Gastroesophageal sphincter (tissue), 3 donors: Measurements from ENCODE around the gene FLT3.

Experiments
- CTCF ChIP-seq, 4 experiments: fragments of 200-600 bp in 2 of 4; fragments of 450-650 bp in 2 of 4; sonication (generic) in 1 of 4; IDR thresholded peaks; one replicate each; pipeline ENCODE4 v1.5.1; 2017 to 2019; ENCODE audit warnings: antibody characterized with exemption in 4 of 4, mild to moderate bottlenecking in 2 of 4, moderate library complexity in 2 of 4
- EP300 ChIP-seq: sonication (generic); formaldehyde crosslinking; IDR thresholded peaks from one replicate; pipeline ENCODE4 v1.6.1; 2017; ENCODE audit warnings: antibody characterized with exemption, mild to moderate bottlenecking
- POLR2A ChIP-seq, 2 donors: fragments of 450-650 bp; IDR thresholded peaks; one replicate each; pipeline ENCODE4 v1.6.1; 2017; ENCODE audit warnings: antibody characterized with exemption in 2 of 2, mild to moderate bottlenecking in 2 of 2, moderate library complexity in 1 of 2
- POLR2AphosphoS5 ChIP-seq: sonication (generic); formaldehyde crosslinking; IDR thresholded peaks from one replicate; pipeline ENCODE4 v1.6.1; 2017; ENCODE audit warnings: antibody characterized with exemption

GRCh38 chr13:28136916-28137315 lies 36.5 kb upstream of the FLT3 start:
- TF ChIP-seq CTCF (IDR thresholded peaks at IDR 0.05) (no peak), POLR2A (IDR thresholded peaks at IDR 0.05) (no peak), POLR2AphosphoS5 (no peak), EP300 (no peak)
